GM21390 (cell line): ENCODE measurements around the gene ANKMY1.

Experiments
- ATAC-seq: cut with Tn5 transposase; IDR thresholded peaks from one replicate; pipeline ENCODE4 v1.9.1; 2021; ENCODE audit not compliant: unreplicated experiment

ANKMY1 gene

GRCh38 chr2:240462707-240463273, 95.0 kb downstream of the ANKMY1 start:
- ATAC-seq = no peak

- ATAC-seq = no peak
Observed at GRCh38 chr2:240462073-240462706, 95.6 kb downstream of the ANKMY1 start.

GRCh38 chr2:240461471-240462072, 96.2 kb downstream of the ANKMY1 start:
- ATAC-seq = no peak

- no peak for ATAC-seq
Observed at GRCh38 chr2:240460781-240461431, 96.9 kb downstream of the ANKMY1 start.

GRCh38 chr2:240460253-240460711, 97.5 kb downstream of the ANKMY1 start:
- no peak for ATAC-seq

- no peak for ATAC-seq
Observed at GRCh38 chr2:240459401-240460252, 98.2 kb downstream of the ANKMY1 start.

- ATAC-seq = no peak
Observed at GRCh38 chr2:240458900-240459391, 98.8 kb downstream of the ANKMY1 start.

- no peak for ATAC-seq
Observed at GRCh38 chr2:240458044-240458899, 99.5 kb downstream of the ANKMY1 start.

- ATAC-seq = no peak
Observed at GRCh38 chr2:240457223-240458043, 100.4 kb downstream of the ANKMY1 start.

- no peak for ATAC-seq
Observed at GRCh38 chr2:240456447-240457222, 101.2 kb downstream of the ANKMY1 start.

GRCh38 chr2:240455647-240456446, 101.9 kb downstream of the ANKMY1 start:
- no peak for ATAC-seq

- ATAC-seq = no peak
Observed at GRCh38 chr2:240455272-240455646, 102.5 kb downstream of the ANKMY1 start.

- no peak for ATAC-seq
Observed at GRCh38 chr2:240454106-240454901, 103.5 kb downstream of the ANKMY1 start.

GRCh38 chr2:240453461-240454105, 104.2 kb downstream of the ANKMY1 start:
- no peak for ATAC-seq

GRCh38 chr2:240452462-240453256, 105.1 kb downstream of the ANKMY1 start:
- no peak for ATAC-seq
